ENCODE results near the gene ATP8B4.
A peak's percentile ranks its signal among the peaks of the same experiment; 100 is the strongest.
"Not testable (repeated sequence)": the region's sequence is repeated elsewhere in the genome, so short reads cannot be mapped to it uniquely, and the experiment has no call there.

Gene ATP8B4

DNA sequence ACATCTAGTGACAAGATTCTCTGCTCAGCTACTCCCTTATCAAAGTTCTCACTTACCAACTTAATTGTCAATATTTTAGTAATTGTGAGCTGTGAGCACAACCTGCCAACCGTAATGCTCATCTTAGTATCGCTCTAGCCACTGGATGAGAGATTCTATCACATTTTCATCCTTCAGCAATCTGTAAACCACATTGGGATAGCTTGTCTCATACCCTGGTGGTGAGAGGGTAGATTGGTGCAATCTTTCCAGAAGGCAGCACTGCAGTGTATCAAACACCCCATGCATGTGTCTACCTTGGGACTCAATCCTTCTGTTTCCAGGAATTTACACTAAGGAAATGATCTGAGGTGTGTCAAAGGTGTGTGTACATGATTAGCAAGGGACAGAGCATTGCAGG is 18.9 kb upstream of the ATP8B4 start:
- no peak for DNase-seq

DNA sequence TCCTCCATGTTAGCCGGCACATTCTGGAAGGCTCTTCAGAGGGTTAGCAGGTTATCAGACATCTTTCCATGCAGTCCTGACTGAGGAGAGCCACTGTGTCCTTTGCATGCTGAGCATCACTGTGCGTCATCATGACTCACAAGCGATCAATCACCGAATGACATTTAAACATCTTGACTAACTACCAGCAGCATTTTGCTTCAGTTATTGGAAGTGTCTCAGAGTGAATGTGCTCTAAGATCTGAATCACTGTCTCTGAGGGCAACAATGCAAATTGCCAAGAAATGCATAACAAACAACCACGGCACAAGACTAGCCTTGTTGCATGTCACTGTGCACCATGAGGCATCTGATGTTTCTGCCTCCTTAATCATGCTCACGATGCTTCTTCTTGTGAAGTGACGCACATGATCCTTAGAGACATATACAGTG is 18.3 kb upstream of the ATP8B4 start:
- no peak for DNase-seq

- no peak for DNase-seq
These were observed 16.1 kb upstream of the ATP8B4 start for GRCh38 chr15:50135031-50135551.

GRCh38 chr15:50134524-50135024 is 15.5 kb upstream of the ATP8B4 start:
- peak; percentile 9 for DNase-seq

DNA sequence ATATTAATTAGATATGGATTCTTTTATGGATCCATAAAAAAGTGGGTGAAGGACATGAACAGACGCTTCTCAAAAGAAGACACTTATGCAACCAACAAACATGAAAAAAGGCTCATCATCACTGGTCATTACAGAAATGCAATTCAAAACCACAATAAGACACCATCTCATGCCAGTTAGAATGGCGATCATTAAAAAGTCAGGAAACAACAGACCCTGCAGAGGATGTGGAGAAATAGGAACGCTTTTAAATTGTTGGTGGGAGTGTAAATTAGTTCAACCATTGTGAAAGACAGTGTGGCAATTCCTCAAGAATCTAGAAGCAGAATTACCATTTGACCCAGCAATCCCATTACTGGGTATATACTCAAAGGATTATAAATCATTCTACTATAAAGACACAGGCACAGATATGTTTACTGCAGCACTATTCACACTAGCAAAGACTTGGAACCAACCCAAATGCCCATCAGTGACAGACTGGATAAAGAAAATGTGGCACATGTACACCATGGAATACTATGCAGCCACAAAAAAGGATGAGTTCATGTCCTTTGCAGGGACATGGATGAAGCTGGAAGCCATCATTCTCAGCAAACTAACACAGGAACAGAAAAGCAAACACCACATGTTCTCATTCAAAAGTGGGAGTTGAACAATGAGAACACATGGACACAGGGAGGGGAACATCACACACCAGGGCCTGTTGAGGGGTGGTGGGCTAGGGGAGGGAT is 13.4 kb upstream of the ATP8B4 start:
- not testable (repeated sequence) for DNase-seq

GRCh38 chr15:50131617-50132016 is 12.6 kb upstream of the ATP8B4 start:
- no peak for DNase-seq

DNA sequence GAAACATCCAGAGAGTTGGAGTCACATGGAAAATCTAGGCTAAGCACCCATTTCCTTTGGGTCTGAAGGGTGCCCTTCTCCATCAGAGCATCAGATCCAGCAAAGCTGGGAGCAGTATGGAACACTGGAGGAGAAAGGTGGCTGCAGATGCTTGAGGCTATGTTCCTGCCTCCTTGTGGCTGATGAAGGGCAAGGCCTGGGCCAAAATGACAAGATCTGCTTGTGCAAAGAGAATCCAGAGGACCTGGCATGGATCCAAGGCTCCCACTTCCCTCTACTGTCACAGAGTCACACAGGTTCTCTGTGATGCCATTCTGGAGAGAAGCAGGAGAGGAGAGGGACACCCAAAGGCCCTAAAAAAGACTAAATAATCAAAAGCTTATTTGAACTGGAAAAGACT is 9.2 kb upstream of the ATP8B4 start:
- no peak for DNase-seq

GRCh38 chr15:50127255-50127777 is 8.3 kb upstream of the ATP8B4 start:
- no peak for DNase-seq

DNA sequence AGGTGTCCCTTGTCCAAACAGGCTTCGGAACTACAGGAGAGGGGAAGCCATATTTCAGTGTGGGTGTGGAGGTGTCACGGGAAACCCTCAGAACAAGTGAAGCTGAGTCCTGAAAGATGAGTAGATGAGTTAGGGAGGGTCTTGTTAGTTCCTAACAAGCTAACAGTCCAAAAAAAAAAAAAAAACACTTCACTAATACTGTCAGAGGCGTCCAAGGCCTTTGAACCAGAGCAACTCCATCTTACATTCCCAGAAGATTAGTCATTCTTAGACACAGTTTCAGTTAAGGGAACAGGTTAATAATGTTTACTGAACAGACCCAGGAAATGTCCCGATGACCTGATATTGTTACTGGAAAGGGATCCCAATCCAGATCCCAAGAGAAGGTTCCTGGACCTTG is 7.0 kb upstream of the ATP8B4 start:
- no peak for DNase-seq

DNA sequence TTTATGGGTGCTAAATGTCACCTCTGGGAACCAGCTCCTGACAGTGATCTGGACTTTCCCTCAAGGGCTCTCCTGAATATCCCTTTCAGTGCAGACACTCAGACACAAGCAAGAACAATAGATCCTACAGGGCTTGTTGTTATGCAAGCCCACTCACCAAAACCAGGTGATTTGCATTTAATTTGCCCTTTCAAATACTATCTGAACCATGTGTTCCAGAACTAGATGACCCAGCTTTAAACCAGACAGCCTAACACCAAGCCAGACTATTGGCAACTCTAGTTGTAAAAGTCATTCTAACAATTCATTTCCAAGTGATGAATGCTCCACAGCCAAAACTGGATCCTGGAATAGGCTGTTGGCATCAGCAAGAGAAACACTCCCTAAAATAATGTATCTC is 5.6 kb upstream of the ATP8B4 start:
- DNase-seq: no peak

DNA sequence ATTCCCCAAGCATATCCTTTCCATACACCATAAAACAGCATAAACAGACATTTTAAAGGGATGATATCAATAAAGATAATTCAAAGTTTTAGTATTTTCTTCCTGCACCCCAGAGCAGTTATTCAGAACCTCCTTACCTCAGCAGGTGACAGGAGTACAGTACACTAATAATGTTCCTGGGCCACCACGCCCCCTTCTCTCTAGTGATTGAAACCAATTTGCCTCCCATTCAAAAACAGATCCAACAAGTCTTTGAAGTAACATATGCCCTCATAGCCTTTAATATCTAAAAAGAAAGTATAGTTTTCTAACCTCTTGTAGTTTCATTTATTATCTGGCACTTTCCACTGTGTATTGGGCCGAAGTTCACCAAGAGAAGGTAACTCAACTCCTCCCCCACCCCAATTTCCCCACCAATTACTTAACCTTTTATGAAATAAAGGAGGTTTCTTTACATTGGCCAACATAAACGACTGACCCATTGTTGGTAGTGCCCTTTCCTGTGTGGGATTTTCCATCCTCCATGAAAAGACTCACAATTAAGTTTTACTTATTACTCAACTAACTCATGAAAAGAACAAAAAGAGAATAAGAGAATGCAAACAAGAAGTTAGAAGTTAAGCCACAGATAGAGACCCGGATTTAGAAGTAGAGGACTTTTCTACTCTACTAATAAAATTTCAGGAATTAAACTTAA is 5.0 kb upstream of the ATP8B4 start:
- DNase-seq: no peak

GRCh38 chr15:50120729-50121128 is 1.7 kb upstream of the ATP8B4 start:
- no peak for DNase-seq

DNA sequence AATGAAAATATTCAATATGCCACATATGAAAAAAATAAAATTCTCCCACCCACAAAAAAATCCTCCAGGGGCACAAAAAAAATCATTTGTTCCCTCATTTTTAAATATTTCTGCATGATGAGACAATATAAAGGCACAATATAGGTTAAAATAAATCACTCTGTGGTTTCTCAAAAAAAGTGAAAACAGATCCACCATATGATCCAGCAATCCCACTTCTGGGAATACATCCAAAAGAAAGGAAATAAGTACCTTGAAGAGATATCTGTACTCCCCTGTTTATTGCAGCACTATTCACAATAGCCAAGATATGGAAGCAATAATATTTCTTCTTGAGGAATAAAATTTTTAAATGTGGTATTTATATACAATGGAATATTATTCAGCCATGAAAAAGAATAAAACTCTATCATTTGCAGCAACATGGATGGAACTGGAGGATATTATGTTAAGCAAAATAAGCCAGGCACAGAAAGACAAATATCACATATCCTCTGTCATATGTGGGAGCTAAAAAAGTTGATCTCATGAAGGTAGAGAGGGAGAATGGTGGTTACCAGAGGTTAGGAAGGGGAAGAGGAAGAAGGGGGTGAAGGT is 1.5 kb downstream of the ATP8B4 start:
- DNase-seq: no peak

GRCh38 chr15:50116477-50116876 is 2.6 kb downstream of the ATP8B4 start:
- DNase-seq: no peak

DNA sequence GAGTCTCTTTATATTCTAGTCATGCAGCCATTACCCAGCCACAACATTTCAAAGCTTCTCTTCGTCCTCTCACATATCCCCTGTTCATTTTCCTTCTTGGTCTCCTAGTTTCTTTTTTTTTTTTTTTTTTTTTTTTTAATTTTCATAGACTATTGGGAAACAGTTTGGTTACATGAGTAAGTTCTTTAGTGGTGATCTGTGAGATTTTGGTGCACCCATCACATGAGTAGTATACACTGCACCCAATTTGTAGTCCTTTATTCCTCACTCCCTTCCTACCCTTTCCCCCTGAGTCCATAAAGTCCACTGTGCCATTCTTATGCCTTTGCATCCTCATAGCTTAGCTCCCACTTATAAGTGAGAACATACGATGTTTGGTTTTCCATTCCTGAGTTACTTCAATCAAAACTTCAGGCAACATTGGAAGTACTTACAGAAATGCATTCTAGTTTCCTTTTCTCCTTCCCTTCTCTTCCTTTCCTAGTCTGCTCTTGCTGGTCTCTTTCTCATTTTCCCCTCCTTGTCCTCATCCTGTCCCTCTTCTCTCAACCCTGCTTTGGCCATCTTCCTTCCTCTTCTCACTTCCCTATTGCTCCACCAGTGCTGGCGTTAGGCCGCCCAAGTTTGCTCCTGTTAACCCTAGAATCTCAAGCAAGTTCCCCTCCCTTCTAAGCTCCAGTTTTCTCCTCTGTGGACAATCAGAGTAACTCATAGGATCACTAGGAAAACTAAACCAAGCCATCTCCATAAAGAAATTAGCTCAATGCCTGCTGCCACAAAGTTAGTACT is 4.8 kb downstream of the ATP8B4 start:
- DNase-seq: no peak

GRCh38 chr15:50113187-50113505 is 5.9 kb downstream of the ATP8B4 start:
- no peak for DNase-seq

DNA sequence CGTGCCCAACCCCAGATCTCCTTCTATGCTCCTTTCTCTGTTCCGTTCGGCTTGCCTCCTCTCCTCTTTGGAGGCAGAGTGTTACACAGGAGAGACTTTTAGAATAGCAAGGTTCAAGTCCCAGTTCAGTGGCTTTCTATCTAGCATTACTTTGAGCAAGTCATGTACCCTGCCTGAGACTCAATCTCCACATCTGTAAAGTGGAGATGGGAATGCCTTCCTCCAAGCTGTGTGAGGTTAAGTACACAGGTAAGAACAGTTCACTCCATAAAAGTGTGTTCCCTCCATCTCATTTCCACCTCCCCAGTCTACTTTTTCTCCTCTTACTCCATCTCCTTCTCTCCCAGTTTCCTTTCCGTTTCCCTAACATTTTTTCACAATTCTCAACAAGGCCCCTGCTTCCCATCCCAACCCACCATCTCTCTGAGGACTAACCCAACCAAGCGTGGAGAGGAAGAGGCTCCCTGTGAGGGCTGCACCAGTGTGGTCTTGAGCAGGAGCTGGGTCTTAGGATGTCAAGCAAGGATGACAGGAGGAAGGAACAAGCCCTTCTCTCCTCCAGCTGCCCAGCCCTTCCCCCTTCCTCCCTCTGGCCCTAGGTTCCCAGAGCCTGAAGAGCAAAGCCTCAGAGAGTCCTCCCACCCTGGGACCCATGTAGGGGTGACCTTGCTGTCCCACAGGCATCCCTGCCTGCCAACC is 6.4 kb downstream of the ATP8B4 start:
- no peak for DNase-seq

- DNase-seq: no peak
These were observed 8.7 kb downstream of the ATP8B4 start for GRCh38 chr15:50110285-50110684.

- DNase-seq: no peak
These were observed 9.7 kb downstream of the ATP8B4 start for GRCh38 chr15:50109076-50109987.

DNA sequence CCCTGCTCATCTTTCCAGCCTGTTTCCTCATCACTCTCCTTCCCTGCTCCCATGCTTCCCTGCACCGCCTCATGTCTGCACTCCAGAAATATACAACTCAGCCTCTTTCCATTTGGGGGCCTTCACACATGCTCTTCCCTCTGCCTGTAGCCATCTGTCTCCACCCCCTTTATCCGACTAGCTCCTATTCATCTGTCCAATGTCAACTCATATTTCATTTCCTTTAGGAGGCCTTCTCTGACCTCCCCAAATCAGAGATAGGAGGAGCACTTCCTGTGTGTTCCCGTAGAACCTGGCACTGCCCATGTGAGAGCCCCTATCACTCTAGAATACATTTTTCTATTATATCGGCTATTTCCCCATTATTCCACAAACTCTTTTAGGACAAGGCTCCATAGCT is 10.6 kb downstream of the ATP8B4 start:
- no peak for DNase-seq

Measured in CD4-positive, alpha-beta T cell treated with Interleukin-10 for 1 hour (primary cell).